Measurements from ENCODE around the gene HOXA5.

The HOXA5 gene

DNA sequence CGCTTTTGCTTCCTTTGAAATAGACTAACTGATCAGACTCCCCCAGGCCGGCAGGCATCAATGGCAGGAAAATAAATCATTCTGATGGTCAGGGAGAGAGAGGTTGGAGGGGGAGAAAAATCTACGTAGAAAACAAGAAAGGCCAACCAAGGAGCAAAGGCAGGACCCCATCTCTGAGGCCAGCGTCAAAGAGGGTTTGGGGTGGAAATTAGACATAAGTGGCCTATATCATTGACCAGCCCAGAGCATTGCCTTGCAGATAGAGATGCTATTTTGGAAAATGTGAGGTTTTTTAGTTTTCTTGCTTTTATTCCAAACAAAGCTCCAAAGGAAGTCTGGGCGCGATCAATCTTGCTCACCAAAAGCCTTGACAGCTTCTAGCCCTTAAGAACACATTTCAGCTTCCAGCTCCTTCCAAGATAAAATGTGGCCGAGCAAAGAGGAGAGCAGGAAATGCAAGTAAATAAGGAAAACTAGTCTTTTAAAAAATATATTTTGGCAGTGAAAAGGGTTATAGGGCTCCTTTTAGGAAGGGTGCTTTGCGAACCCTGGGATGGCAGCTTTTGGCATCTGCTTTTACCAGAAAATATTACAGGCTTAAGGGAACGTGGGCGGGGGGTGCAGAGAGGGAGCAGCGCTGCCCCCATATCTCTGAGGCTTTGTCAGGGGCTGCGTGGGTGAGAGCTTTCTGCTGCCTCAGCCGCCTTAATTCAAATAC lies 39.0 kb downstream of the HOXA5 start:
- no peak for DNase-seq

DNA sequence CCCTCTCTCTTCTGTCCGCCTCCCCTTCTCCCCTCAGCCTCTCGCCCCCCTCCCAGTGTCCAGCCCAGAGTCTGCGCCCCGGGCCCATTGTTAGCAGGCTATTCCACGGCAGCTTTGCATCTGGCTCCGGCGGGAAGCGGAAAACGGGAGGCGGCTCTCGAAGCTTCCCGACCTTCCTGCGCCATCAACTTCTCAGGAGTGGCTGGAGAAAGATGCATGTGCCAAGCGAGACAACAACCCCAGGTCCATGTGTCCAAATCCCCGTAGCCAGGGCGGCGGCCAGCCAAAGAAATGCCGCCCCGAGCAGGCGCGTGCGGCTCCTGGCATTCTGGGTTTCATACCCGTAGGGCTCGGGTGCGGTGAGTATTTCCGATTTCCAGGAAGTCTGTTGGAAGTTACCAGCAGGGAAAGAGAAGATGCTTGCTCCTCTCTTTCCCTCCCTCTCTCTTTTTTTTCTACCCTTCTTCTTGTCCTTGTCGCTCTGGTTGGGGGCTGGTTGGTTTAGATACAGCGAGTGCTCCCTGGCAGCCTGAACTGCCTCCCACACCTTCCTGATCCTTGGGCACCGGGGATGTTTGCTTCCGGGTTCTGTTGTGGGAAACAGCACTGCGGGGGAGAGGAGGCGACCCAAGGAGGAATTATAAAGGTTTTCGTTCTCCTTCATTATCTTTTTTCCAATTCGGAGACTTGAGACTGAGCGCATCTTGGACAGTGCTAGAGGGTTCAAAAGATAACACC lies 39.8 kb downstream of the HOXA5 start:
- no peak for DNase-seq

DNA sequence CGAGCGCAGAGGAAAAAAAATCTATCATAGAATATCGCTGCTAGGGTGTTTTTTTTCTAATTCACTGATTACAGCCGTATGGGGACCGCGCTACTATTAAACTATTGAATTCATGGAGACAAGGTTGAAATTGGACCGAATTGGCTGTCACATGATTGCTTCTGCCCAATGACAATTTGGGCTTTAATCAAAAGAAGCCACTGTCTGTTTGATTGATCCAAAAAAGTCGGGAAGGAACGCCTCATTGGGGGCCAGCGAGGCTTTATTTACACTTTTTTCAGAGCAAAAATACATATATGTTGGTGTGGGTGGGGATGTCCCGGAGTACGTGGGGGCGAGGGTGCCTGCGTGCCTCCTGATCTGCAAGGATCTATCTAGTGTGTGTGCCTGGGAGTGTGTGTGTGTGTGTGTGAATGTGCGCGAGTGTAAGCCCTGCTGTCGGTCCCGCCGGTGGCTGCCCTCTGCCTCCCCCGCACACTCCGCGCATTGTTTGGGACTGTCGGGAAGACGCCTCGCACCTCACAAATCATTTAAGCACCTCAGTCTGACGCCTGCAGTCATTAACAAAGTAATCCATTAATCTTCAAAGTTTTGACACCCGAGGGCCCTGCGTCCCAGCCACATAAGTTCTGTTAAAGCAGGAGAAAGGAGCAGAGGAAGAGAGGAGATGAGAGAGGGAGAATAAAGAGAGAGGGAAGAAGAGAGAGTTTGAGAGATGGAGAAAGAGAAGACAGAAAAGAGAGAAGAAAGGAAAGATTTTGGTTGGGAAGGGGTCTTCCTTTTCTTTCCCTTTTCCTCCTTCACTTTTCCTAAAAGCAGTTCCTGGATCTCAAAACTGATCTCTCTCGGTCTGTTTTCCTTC lies 40.7 kb downstream of the HOXA5 start, which contains the start of gene HOXA2:
HOXA2 (minus strand) TSS at position 103 of the 862 bp plus-strand sequence. CDS start 183 bp downstream, outside the sequence.
- no peak for DNase-seq

DNA sequence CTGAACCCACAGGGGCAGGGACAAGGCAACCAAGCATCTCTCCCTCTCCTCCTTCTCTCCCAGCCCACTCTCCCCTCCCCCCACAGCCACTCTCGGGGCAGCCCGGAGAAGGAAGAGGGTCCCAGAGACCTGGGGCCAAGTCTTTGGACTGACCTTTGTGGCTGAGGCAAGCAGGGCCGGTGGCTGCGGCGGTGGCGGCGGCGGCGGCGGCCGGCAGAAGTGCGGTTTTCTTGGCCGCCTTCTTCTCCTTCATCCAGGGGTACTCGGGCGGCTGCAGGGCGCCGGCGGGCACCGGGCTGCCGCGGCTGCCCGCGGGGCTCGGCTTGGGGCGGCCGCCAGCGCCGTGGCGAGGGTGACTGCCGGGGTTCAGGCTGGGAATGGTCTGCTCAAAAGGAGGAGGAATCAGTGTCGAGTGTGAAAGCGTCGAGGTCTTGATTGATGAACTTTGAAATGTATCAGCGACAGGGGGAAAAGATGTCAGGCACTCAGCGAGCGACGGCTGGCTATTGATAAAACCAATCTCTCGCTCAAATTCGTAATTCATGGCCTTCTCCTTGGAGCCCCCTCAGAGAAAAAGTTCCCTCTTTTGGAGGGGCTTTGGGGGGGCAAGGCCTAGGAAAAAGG lies 41.4 kb downstream of the HOXA5 start:
- no peak for DNase-seq

DNA sequence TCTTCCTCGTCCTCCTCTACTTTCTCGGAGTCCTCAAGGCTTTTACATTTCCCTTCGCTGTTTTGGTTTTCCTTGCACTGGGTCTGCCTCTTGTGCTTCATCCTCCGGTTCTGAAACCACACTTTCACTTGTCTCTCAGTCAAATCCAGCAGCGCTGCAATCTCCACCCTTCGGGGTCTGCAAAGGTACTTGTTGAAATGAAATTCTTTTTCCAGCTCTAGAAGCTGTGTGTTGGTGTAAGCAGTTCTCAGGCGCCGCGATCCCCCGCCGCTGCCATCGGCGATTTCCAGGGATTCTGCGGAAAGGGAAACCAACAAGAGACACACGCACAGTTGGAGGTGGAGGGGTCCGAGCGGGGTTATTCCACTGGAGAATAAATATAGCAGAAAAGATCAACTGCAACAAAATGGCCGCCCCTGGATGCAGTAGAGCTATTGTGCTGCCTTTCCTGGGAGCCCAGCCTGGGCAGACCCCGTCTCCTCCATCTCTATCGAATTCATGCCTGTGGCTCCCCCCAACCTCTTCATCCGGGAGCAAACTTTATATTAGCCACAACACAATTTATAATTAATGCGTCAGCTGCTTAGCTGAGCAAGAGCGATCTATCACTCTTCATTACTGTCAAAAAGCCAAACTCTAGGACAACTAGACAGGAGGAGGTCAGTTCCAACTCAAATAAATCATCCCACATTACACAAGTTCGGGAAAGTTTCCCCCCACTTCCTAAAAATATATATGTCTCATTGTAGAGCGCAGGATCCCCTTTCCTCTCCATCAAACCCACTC lies 42.1 kb downstream of the HOXA5 start:
- no peak for DNase-seq

DNA sequence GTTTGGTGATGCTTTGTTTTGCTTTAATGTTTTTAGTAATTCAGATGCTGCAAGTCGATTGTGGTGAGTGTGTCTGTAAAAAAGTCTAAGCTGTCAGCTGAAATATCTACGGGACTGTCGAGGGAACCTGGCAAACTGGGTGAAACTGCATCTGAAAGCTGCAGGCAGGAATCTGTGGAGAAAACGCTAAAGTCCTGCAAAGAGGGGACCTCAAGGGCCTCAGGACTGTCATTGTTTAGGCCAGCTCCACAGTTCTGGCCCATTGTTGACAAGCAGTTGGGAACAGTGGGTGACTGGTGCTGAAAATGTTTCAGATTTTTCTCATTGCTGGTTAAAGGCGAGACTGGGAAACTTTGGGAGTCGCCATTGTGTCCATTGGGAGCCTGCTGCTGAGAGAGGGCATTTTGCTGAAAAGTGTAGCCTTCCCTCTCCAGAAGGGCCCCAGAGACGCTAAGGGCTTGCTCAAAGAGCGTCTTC lies 42.7 kb downstream of the HOXA5 start:
- DNase-seq = no peak

DNA sequence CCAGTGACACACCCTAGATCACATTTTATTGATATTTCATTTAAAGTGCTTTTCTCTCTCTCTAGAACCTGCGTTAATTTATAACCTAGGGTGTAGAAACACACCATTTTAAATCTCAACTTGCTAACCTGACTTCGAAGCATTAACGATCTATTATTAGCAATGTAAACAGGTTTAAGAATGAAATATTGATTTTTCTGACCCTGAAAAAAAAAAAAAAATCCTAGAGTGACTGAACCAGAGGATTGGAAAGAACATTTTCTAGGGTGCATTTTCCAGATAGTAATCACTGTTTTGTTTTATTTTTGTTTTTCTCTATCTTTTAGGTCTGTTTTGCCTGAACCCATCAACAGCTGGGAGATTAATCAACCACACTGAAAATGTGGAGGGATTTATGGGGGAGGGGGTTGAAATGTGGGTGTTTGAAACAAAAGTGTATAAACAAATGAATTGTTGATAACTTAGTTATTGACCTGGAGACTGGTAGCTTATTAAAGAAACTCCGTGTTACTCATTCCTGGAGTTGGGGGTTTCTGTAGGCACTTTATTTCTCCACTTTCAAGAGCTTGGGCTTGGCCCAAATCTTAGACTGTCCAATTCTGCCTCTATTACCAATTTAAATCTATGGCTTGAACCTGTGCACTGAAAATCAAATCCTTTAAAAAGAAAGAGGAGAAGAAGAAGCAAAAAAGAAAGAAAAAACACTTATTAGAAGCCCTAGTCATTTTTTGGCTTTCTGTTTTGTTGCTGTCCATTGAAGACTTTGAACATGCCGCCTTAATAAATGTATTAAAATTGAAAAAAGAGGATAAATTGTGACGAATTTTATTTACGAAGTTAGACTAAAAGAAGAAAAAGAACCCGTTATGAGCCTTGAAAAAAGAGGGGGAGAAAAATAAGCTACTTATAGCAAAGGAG lies 43.8 kb downstream of the HOXA5 start:
- DNase-seq = no peak

DNA sequence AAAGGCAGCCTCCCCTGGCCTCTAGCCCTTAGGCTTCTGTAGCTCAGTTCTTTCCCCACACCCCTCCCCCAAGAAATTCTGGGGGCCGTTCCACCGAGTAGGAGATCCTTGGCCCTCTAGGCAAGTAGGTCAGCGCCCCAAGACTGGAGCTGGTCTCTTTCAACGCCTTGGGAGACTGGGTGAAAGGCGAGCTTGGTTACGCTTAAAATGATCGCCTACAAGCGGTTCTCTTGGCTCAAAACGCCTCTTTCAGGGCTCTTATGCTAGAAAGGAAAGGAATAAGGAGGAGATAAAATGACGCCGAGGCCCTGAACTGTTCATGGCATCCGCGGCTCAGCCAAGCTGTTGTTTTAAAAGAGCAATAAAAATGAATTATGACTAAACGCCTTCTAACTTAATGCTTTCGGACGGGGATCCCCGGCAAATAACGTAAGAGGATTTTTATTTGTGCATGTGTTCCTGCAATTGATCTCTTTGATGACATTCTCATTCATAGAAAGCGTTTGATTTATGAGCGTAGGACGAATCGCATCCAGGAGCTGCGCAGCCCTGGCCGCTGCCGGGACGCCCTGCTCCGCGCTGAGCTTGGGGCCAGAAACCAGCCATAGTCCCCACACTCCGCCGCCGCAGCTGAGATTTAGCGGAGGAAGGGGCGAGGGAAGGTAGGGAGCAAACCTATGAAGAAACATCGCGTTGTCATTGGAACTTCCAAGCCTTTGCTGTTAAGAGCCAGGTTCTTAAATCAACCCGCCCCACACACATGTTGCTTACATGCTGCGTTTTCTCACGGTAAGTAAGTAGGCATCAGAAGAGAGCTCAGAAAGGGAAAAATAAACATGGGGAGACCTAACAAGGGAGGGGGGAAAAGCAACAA lies 44.7 kb downstream of the HOXA5 start:
- peak; percentile 55 for DNase-seq

DNA sequence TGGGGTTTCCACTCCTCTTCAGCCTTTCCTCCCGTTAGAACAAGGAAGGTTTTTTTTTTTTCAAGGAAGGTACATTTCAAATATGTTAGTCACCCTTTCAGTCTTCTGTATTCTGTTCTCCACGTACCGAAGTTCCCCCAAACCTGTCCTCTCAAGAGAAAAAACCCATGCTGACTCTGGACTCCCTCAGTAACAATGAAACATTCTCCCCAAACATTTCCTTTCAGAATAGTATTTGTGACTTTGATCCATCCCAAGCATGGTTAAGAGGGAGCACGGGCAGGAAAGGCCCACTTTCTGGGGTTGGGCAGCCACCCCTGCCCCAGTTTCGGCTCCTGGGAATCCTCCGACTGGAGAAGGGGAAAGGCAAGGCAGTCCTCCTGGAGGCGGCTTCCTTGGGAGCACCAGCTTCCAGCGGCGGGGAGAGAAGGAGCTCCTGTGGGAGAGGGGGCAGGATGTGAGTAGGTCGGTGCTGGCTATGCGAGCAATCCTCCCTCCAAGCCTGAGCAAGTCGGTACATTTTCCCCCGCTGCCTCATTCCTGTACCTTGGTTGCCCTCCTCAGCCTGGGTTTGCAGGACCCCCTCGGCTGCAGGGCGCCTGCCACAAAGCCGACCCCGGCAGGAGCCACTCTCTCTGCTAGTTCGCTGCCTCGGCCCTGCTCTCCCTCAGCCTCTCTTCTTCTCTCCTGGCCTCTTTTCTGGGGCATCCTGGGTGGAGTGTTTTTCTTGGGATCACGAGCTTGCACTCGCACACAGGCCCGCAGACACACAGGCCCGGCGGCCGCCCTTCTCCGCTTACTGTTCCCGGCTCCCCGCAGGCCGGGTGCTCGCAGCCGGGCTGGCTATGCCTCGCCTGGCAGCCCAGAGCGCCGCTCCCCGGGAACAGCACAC lies 45.5 kb downstream of the HOXA5 start:
- DNase-seq = no peak

DNA sequence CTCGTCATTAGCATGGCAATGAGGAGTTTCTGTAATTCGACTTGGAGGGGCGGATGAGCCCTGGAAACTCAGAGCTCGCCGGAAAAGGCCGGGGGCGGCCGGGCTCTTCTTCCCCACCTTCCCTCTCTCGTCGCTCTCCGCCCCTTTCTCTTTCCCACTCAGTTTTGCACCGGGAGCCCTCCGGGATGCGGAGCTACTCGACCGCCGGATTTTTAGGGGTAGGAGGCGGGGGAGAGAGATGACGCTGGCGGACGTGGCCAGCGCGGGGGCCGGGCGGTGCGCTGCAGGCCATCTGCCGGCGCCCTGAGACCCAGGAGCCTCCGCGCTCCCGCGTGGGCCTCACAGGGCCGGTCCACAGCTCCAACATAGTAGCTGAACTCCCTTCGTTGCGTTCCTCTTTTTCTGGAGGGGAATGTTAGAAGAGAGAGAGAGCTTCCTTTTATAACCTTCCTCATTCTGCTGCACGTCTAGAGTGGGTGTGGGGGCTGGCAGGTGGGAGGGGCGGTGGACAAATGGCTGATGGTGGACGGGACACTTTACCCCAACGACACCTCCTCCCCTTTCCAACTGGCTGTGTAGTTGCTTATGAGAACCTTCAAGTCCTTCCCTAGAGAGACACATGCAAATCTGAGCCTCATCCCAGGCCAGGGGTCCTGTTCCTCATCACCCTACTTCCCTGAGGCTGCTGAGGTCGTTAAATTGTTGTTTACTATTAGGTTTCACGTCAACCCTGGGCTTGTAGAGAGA lies 46.5 kb downstream of the HOXA5 start:
- no peak for DNase-seq

DNA sequence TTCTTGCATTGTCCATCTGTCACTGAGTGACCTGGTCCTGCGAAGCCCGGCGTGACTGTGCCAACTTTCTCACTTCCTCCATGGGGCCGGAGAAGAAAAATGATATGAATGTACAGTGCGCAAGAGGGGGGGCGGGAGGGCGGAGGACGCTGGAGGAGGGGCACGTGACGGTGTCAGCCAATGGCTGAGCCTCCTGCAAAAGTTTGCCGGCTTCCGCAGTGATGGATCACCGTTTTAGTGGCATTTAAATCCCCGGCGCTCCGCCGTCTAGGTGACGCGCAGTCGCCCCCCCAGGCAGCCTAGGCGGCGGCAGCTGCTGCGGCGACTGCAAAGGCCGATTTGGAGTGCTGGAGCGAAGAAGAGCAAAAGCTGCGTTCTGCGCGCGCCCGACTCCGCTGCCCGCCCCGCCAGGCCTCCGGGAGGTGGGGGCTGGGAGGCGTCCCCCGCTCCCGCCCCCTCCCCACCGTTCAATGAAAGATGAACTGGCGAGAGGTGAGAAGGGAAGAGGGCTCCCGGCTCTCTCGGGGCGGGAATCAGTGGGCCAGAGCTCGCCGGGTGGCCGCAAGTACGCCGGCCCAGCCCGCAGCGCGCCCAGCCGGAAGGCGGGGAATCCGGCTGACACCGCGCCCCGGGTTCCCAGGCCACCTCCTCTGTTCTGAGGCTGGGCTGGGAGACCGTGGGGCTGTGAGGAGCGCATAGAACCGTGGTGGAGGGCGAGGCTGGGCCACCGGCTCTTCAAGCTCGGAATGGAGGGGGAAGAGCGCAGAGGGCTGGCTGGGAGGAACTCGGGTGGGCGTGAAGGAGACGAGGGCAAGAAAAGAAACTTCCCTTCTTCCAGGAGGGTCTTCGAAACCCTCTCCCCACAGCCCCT lies 47.3 kb downstream of the HOXA5 start, which contains the start of gene HOXA1:
HOXA1 (minus strand) TSS at position 104 of the 871 bp plus-strand sequence; CDS start at position 16, 88 bp downstream.
- DNase-seq = peak; percentile 91

DNA sequence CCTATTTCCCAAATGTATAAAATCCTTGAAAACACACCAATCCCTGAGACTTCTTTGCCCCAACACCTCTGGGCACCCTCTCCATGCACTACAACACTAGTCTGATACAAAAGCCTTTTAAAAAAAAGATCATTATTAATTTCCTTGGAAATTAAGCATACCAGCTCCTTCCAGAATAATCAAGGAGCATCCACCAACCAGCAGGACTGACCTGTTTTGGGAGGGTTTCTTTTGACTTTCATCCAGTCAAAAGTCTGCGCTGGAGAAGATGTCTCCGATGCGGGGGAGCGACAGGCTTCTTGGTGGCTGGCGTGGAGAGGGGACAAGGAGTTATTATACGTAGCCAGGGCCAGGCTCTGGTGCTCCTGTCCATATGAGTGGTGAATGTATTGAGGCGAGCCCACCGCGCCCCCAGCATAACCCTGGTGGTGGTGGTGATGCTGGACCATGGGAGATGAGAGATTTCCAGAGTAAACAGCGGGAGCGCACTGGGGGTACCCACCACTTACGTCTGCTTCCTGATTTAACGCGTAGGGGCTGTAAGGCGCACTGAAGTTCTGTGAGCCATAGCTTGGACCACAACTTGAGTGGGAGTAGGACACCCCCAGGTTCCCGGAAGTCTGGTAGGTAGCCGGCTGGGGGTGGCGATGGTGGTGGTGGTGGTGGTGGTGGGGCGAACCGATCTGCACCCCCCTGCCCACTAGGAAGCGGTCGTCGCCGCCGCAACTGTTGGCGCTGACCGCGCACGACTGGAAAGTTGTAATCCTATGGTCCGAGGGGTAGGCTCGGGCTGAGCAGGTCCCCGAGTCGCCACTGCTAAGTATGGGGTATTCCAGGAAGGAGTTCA lies 48.2 kb downstream of the HOXA5 start:
- no peak for DNase-seq

DNA sequence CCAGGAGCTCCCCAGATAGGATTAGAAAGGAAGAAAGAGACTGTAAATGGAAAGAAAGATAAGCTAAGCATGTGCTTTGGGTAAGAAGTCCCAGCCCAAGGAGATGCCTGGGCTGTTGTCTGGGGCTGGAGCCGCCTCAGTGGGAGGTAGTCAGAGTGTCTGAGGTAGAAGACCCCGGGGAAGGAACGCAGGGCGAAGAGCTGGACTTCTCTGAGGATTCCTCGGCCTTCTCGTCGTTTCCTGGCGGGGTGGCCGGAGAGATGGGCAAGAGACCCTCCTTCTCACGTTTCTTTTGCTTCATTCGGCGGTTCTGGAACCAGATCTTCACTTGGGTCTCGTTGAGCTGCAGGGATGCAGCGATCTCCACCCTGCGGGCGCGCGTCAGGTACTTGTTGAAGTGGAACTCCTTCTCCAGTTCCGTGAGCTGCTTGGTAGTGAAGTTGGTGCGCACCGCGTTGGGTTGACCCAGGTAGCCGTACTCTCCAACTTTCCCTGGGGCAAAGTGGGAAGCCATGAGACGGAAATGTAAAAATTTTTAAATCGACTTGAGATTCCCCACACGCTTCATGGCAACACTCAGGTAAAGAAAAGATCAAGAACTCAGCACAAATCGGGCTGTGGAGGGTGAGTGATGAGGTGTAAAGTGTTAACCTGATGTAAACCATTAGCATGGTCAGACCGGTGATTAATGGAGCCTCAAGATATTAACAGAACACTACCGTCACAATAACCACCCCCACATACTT lies 49.0 kb downstream of the HOXA5 start:
- DNase-seq = no peak

DNA sequence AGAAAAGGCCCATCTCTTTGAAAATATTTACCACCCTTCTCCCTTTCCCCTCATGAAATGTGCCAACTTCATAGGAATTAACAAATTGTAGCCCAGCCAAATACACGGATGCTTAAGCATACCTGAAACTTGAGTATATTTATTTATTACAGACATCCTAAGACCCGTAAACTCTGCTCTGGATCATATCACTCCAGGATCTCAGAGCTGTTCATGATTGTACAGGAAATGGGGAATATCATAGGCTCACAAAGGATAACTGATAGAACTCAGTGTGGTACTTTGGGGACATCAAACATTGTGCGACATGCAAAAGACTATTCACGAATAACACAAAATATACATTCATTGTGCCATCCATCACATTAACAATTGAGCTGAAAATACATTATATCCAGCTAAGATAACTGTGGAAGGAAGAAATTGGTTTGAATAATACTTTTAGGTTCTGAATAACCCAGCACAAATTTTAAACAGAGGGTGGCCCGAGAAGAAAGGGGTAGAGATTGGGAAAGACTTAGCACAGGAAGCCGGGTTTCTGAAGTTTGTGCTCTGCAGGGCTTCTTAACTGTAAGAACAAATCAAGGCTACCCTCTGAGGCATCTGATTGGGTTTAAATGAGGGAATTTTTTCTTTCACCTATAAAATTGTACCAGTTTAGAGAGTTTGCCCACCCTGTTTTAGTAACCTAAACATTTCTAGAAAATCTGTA lies 50.1 kb downstream of the HOXA5 start:
- DNase-seq = no peak

DNA sequence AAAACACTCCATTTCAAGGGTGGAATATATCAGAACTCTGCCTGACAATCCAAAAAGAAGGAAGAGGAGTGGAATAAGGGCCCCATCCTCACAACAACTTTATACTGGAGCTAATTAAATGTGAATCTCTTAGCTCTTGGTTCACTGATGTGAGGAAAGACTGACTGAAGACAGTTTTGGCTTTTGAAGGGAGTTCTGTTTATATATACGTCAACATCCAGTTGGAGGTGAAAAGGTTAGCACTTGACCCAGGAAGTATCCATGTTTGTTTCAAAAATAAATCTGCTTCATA lies 50.7 kb downstream of the HOXA5 start:
- DNase-seq = no peak
